Measurements from ENCODE around the gene OR5F1. TPM values are rescaled to one million over a fixed set of nuclear protein-coding genes. Genes with fewer than 3 reads are reported as not detected.

Gene OR5F1
- not detected in 5 replicates for total RNA-seq (2022; extraction: Qiagen RNA extraction)

DNA sequence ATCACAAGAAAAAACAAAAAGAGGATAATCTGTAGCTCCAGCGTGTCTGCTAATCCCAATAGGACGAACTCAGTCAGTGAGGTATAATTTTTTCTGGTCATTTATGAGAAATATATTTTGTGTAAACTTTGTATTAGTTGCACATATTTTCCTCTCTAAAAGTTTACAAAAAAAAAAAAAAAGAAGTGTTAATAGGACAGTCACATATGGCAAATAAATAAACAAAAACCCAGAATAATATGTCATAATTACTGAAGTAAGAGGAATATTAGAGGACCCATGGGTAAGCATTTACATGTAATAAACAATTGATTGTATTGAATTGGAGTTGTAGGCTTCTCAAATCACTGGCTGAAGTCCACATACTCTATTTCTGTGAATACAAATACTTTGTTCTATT lies at the start of gene OR5F1:
OR5F1 (minus strand) TSS at position 101 of the 400 bp plus-strand sequence; CDS start at position 101, 0 bp downstream.

DNA sequence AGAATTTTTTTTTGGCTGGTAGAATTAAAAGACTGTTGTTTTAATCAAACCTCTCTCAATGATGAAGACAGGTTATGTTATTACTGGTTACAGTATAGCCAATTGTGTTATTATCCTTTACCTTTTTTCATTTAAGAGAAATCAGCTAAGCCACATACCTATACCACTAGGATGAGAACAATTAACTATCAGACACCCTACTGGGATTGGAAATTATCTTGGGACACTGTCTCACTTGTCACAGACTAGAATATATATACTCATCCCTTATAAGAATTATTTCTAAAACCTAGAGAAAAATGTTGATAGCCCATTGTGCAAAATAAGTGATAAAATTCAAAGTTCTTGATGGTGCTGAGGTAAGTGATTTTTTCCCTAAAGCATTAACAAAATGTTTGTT lies 32.9 kb upstream of the OR5F1 start, which contains the start of gene OR5AS1:
OR5AS1 (plus strand) TSS at position 301 of the 400 bp plus-strand sequence. CDS start 2,765 bp downstream, outside the sequence.

DNA sequence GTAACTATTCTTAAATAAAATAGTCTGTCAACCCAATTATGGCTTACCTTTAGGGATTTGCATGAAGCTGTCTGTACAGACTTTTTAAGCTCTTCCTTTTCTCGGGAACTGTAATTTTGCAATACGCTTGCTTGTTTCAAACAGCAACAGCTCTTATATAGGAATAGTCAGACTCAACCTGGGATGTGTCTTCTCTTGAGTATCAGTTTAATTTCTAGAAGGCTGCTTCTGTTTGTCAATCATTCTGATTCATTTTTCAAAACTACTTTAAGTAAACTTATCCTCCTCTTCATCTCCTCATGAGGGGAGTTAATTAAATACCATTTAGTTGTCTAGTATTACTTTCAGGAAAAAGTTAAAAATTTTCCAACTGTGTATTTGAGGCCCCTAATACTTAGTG lies 24.6 kb downstream of the OR5F1 start, which contains the start of gene OR10AG1:
OR10AG1 (minus strand) TSS at position 101 of the 400 bp plus-strand sequence; CDS start at position 63, 38 bp downstream.

Other genes starting within 250 kb of the OR5F1 start
- not detected in 5 replicates for gene OR5D13, start 221.2 kb downstream of the OR5F1 start, total RNA-seq (2022; extraction: Qiagen RNA extraction)
- not detected in 5 replicates for gene OR5D14, start 199.1 kb downstream of the OR5F1 start, total RNA-seq (2022; extraction: Qiagen RNA extraction)
- not detected in 5 replicates for gene OR5L1, start 183.3 kb downstream of the OR5F1 start, total RNA-seq (2022; extraction: Qiagen RNA extraction)
- not detected in 5 replicates for gene OR5D18, start 175.0 kb downstream of the OR5F1 start, total RNA-seq (2022; extraction: Qiagen RNA extraction)
- not detected in 5 replicates for gene OR5L2, start 167.4 kb downstream of the OR5F1 start, total RNA-seq (2022; extraction: Qiagen RNA extraction)
- not detected in 5 replicates for gene OR5D16, start 155.9 kb downstream of the OR5F1 start, total RNA-seq (2022; extraction: Qiagen RNA extraction)
- not detected in 5 replicates for gene TRIM51, start 111.3 kb downstream of the OR5F1 start, total RNA-seq (2022; extraction: Qiagen RNA extraction)
- gene OR5W2, start 80.0 kb downstream of the OR5F1 start, total RNA-seq (2022; extraction: Qiagen RNA extraction): not detected in 5 replicates
- gene OR5I1, start 58.2 kb downstream of the OR5F1 start, total RNA-seq (2022; extraction: Qiagen RNA extraction): not detected in 5 replicates
- not detected in 5 replicates for gene OR10AG1, start 24.7 kb downstream of the OR5F1 start, total RNA-seq (2022; extraction: Qiagen RNA extraction)
- not detected in 5 replicates for gene OR5AS1, start 33.0 kb upstream of the OR5F1 start, total RNA-seq (2022; extraction: Qiagen RNA extraction)
- gene OR8I2, start 98.7 kb upstream of the OR5F1 start, total RNA-seq (2022; extraction: Qiagen RNA extraction): not detected in 5 replicates
- gene OR8H2, start 109.1 kb upstream of the OR5F1 start, total RNA-seq (2022; extraction: Qiagen RNA extraction): not detected in 5 replicates
- gene OR8H3, start 127.7 kb upstream of the OR5F1 start, total RNA-seq (2022; extraction: Qiagen RNA extraction): not detected in 5 replicates
- not detected in 5 replicates for gene OR8J3, start 145.6 kb upstream of the OR5F1 start, total RNA-seq (2022; extraction: Qiagen RNA extraction)
- not detected in 5 replicates for gene OR8K5, start 165.7 kb upstream of the OR5F1 start, total RNA-seq (2022; extraction: Qiagen RNA extraction)
- gene OR5J2, start 182.0 kb upstream of the OR5F1 start, total RNA-seq (2022; extraction: Qiagen RNA extraction): not detected in 5 replicates
- not detected in 5 replicates for gene OR5T2, start 239.6 kb upstream of the OR5F1 start, total RNA-seq (2022; extraction: Qiagen RNA extraction)

Data from A549 treated with dexamethasone at 1 μM for 4 hours (cell line).